ENCODE results near the gene PTPRM.

DNA sequence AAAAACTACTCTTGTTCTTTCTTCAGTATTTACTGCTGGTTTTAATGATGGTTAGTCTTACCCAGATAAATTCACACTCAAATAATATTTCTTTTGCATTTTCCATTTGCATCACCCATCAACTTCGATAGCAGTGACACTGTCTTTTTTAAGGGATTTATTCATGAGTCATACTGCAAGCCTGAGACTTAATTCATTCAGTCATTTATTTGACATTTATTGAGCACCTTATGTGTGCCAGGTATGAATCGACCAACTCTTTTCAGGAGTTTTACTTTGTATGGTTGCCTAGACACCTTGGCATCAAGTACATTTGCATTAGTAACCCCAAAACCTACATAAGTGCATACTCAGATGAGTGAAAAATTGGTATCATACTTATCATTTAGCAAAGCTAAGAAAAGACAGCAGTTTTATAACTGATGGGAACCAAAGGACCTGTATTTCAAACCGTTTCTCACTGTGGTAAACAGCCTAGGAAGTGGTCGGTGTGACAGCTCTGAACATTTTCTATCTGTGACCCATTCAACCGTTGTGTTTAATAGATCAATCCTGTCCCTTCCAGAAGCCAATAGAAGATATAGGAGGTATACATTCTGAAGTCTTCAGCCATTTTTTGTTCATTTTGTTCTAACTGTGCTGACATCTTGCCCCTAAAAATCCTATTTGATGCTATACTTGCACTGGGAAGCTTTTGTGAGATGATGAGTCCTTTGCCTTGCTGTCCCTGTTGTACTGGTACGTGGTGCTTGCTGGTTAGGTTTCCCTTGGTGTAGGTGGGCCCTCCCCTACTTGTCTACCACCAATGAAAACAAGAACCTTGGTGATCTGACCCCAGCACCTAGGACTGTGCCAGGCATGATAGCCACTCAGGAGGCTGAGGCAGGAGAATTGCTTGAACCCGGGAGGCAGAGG is 557.4 kb downstream of the PTPRM start:
- TF ChIP-seq POLR2A (IDR thresholded peaks at IDR 0.05; ENCODE audit: extremely low read depth, insufficient read length) (no peak), MYC (IDR thresholded peaks at IDR 0.05; ENCODE audit: low read depth, low read length) (no peak)
- TF ChIP-seq, protein P1, sequence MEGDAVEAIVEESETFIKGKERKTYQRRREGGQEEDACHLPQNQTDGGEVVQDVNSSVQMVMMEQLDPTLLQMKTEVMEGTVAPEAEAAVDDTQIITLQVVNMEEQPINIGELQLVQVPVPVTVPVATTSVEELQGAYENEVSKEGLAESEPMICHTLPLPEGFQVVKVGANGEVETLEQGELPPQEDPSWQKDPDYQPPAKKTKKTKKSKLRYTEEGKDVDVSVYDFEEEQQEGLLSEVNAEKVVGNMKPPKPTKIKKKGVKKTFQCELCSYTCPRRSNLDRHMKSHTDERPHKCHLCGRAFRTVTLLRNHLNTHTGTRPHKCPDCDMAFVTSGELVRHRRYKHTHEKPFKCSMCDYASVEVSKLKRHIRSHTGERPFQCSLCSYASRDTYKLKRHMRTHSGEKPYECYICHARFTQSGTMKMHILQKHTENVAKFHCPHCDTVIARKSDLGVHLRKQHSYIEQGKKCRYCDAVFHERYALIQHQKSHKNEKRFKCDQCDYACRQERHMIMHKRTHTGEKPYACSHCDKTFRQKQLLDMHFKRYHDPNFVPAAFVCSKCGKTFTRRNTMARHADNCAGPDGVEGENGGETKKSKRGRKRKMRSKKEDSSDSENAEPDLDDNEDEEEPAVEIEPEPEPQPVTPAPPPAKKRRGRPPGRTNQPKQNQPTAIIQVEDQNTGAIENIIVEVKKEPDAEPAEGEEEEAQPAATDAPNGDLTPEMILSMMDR (IDR thresholded peaks at IDR 0.05; ENCODE audit: low read depth, low read length) = no peak
